Transverse colon (tissue), 4 donors: ENCODE data around the gene MYF5.

Experiments
- CTCF ChIP-seq, 5 experiments: fragments of 200-600 bp in 3 of 5; fragments of 450-650 bp in 2 of 5; sonication (generic) in 3 of 5; IDR thresholded peaks; 1 replicate in 2 of 5; 2 replicates in 3 of 5; pipeline ENCODE4 v1.5.1; 2016 to 2017; ENCODE audit warnings: antibody characterized with exemption in 5 of 5, inconsistent platforms in 3 of 5, mild to moderate bottlenecking in 2 of 5, moderate library complexity in 1 of 5
- EP300 ChIP-seq: sonication (generic); formaldehyde crosslinking; IDR thresholded peaks from one replicate; pipeline ENCODE4 v1.6.1; 2017; ENCODE audit warnings: antibody characterized with exemption, low read depth
- POLR2A ChIP-seq: fragments of 450-650 bp; IDR thresholded peaks from one replicate; pipeline ENCODE4 v1.6.1; 2016; ENCODE audit warnings: antibody characterized with exemption, mild to moderate bottlenecking, moderate library complexity
- POLR2AphosphoS5 ChIP-seq, 3 donors: sonication (generic); formaldehyde crosslinking; IDR thresholded peaks; one replicate each; pipeline ENCODE4 v1.6.1; 2016; ENCODE audit warnings: antibody characterized with exemption in 3 of 3

DNA sequence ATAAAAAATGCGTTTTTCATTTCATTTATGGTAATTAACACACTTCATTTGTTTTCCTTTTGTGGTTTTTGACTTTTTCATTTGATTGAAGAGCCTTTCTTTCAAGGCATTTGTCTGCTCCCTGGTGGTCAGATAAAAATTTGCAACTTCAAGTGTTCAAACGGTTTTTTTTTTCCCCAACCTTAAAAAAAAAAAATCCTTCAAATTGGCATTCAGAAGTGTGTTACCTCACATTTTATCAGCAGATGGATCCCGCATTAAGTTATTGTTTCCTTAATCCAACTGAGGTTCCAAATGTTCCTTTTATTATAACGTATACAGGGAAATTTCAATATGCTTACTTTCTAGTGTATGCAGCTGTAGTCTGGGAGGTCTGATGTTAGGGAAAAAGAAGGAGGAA lies 47.2 kb downstream of the MYF5 start:
- TF ChIP-seq CTCF (IDR thresholded peaks at IDR 0.05) (peak; percentile 15 to 45 (median 40)), POLR2A (no peak), EP300 (no peak), POLR2AphosphoS5 (IDR thresholded peaks at IDR 0.05) (no peak)
